Activated T-cell treated with anti-CD3 and anti-CD28 coated beads, Interleukin-2, amount 50 U/mL, for 4 hours (primary cell): ENCODE results near the gene SYT9. TPM values are rescaled to one million over a fixed set of nuclear protein-coding genes. Genes with fewer than 3 reads are reported as not detected.

Experiments
- ATAC-seq, 2 donors: fragments of 200-7000 bp; cut with Tn5 transposase; one replicate each; pipeline ENCODE4 v1.10.0; 2021
- DNase-seq: peaks from one replicate; pipeline ENCODE4 v3.0.0-alpha.2; 2020
- H3K27me3 Mint-ChIP-seq: one replicate; pipeline ENCODE4 v1.8.0; 2021; ENCODE audit warnings: low read depth, mixed read lengths
- H3K36me3 Mint-ChIP-seq: one replicate; pipeline ENCODE4 v1.8.0; 2022; ENCODE audit warnings: mixed read lengths; ENCODE audit not compliant: insufficient read depth
- H3K4me1 Mint-ChIP-seq: one replicate; pipeline ENCODE4 v1.8.0; 2021; ENCODE audit warnings: low read depth, mixed read lengths
- H3K4me3 Mint-ChIP-seq: one replicate; pipeline ENCODE4 v1.8.0; 2021; ENCODE audit warnings: mild to moderate bottlenecking, moderate library complexity, mixed read lengths
- H3K9me3 Mint-ChIP-seq: one replicate; pipeline ENCODE4 v1.8.0; 2021; ENCODE audit warnings: mixed read lengths
- total RNA-seq, 3 donors: library from RNA; stranded (reverse); gene quantifications; one replicate each; pipeline ENCODE4 v1.2.1, GENCODE V29; 2021

Gene SYT9, protein sequence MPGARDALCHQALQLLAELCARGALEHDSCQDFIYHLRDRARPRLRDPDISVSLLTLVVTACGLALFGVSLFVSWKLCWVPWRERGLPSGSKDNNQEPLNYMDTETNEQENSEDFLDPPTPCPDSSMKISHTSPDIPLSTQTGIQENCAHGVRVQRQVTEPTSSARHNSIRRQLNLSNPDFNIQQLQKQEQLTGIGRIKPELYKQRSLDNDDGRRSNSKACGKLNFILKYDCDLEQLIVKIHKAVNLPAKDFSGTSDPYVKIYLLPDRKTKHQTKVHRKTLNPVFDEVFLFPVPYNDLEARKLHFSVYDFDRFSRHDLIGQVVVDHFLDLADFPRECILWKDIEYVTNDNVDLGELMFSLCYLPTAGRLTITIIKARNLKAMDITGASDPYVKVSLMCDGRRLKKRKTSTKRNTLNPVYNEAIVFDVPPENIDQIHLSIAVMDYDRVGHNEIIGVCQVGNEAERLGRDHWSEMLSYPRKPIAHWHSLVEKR
- total RNA-seq: not detected

- Mint-ChIP-seq H3K4me3 (no peak within 1 kb of the TSS), H3K9me3 (no peaks in the 10 kb centered on the region), H3K27me3 (peaks cover 39% of the 10 kb centered on the region), H3K36me3 (no peaks in the 10 kb centered on the region), H3K4me1 (peaks cover 4% of the 10 kb centered on the region)
- ATAC-seq (peak; percentile 73 to 77), DNase-seq (no peak)
Observed at GRCh38 chr11:7251836-7252682, at the start of gene SYT9. Gene SYT9 (plus strand): TSS chr11:7251904. CDS start chr11:7252187, 283 bp downstream.

GRCh38 chr11:7202412-7202811 lies 49.3 kb upstream of the SYT9 start:
- peaks cover 3% of the 10 kb centered on the region for H3K27me3 Mint-ChIP-seq
- H3K9me3 Mint-ChIP-seq: no peaks in the 10 kb centered on the region
- H3K36me3 Mint-ChIP-seq: no peaks in the 10 kb centered on the region
- no peak overlapping the region for H3K4me3 Mint-ChIP-seq
- no peaks in the 10 kb centered on the region for H3K4me1 Mint-ChIP-seq
- ATAC-seq: no peak
- DNase-seq: no peak

DNA sequence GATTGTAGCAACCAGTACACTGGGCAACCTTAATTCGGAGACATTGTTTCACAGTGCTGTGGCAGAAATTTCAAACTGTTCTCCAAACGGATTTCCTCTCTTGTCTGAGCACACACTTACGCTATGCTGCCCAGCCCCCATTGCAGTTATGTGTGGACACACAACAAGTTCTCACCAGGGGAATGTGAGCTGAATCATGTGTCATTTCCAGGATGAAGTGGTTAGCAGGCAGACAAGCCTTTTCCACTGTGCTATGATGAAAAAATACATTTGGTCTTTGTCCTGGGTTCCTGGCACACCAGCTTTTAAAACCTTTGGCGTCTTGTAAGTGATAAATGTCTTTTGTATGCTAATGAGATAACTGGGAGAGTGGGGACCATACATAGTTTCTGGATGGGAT lies 46.9 kb upstream of the SYT9 start:
- no peak for DNase-seq
- no peak for ATAC-seq
- Mint-ChIP-seq H3K36me3 (no peaks in the 10 kb centered on the region), H3K27me3 (peaks cover 3% of the 10 kb centered on the region), H3K9me3 (no peaks in the 10 kb centered on the region), H3K4me3 (no peak overlapping the region), H3K4me1 (no peaks in the 10 kb centered on the region)

DNA sequence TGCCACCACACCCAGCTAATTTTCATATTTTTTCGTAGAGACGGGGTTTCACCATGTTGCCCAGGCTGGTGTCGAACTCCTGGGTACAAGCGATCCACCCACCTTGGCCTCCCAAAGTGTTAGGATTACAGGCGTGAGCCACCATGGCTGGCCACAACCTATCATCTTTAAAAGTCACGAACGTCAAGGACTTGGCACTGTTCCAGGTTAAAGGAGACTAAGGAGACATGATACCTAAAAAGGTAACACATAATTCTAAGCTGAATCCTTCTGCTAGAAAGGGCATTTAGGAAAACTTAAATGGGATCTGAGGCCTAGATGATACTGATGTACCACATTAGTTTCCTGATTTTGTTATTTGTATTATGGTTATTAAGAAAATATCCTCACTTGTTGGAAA lies 43.3 kb upstream of the SYT9 start:
- Mint-ChIP-seq H3K4me3 (no peak overlapping the region), H3K27me3 (peaks cover 10% of the 10 kb centered on the region), H3K9me3 (no peaks in the 10 kb centered on the region), H3K4me1 (no peaks in the 10 kb centered on the region), H3K36me3 (no peaks in the 10 kb centered on the region)
- DNase-seq (no peak), ATAC-seq (no peak)

GRCh38 chr11:7219491-7219890 lies 32.2 kb upstream of the SYT9 start:
- no peak overlapping the region for H3K4me3 Mint-ChIP-seq

GRCh38 chr11:7220636-7221035 lies 31.1 kb upstream of the SYT9 start:
- no peak for DNase-seq
- H3K4me3 Mint-ChIP-seq: no peak overlapping the region
- no peaks in the 10 kb centered on the region for H3K4me1 Mint-ChIP-seq
- no peak for ATAC-seq
- no peaks in the 10 kb centered on the region for H3K36me3 Mint-ChIP-seq
- no peaks in the 10 kb centered on the region for H3K9me3 Mint-ChIP-seq
- peaks cover 13% of the 10 kb centered on the region for H3K27me3 Mint-ChIP-seq

More at GRCh38 chr11:7219491-7219890, 32.2 kb upstream of the SYT9 start:
- DNase-seq (no peak), ATAC-seq (no peak)
- peaks cover 9% of the 10 kb centered on the region for H3K27me3 Mint-ChIP-seq
- H3K36me3 Mint-ChIP-seq: no peaks in the 10 kb centered on the region
- no peaks in the 10 kb centered on the region for H3K9me3 Mint-ChIP-seq
- H3K4me1 Mint-ChIP-seq: no peaks in the 10 kb centered on the region

DNA sequence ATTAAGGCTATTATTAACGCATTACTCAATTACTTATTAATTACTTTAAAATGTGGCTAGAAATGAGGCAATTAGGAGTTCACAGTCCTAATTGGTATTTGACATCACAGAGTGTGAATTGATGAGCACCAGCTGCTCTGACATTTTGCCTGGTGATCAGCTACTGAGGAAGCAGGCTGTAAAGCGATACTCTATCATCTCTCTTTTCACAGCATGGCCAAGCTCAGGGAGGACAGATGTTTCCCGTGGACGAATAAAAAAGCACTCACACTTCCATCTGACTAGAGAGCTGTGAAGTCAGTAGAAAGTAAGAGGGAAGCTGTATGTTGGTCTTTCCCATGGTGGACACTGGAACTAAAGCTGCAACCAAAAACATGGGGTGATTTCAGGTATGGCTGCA lies 29.1 kb upstream of the SYT9 start:
- ATAC-seq (no peak), DNase-seq (no peak)
- Mint-ChIP-seq H3K27me3 (peaks cover 13% of the 10 kb centered on the region), H3K4me1 (no peaks in the 10 kb centered on the region), H3K9me3 (no peaks in the 10 kb centered on the region), H3K4me3 (no peak overlapping the region), H3K36me3 (no peaks in the 10 kb centered on the region)

DNA sequence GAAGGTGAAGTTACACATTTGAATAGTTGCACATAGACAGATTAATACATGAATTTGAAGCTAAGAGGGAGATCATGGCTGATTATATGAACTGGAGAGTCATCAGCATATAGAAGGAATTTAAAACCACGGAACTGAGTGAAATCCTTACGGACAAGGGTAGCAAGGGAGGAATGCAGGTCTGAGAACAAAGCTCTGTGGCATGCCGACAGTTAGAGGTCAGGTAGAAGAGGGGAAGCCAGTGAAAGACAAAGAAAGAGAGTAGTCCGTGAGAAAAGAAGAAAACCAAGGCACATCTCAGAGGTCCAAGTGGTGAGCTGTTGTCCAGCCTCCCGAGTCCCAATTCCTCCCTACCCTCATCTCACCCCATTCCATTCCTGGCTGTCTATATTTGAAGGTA lies 11.8 kb upstream of the SYT9 start:
- no peaks in the 10 kb centered on the region for H3K4me1 Mint-ChIP-seq
- DNase-seq: no peak
- ATAC-seq: no peak
- no peaks in the 10 kb centered on the region for H3K36me3 Mint-ChIP-seq
- H3K4me3 Mint-ChIP-seq: no peak overlapping the region
- no peaks in the 10 kb centered on the region for H3K9me3 Mint-ChIP-seq
- peaks cover 21% of the 10 kb centered on the region for H3K27me3 Mint-ChIP-seq

GRCh38 chr11:7245341-7245740 lies 6.4 kb upstream of the SYT9 start:
- ATAC-seq (no peak), DNase-seq (no peak)
- Mint-ChIP-seq H3K27me3 (peaks cover 8% of the 10 kb centered on the region), H3K4me1 (no peaks in the 10 kb centered on the region), H3K9me3 (no peaks in the 10 kb centered on the region), H3K4me3 (no peak overlapping the region), H3K36me3 (no peaks in the 10 kb centered on the region)

GRCh38 chr11:7246179-7246578 lies 5.5 kb upstream of the SYT9 start:
- Mint-ChIP-seq H3K4me3 (no peak overlapping the region), H3K4me1 (no peaks in the 10 kb centered on the region), H3K36me3 (no peaks in the 10 kb centered on the region), H3K9me3 (no peaks in the 10 kb centered on the region), H3K27me3 (peaks cover 14% of the 10 kb centered on the region)
- DNase-seq (no peak), ATAC-seq (no peak)

- Mint-ChIP-seq H3K4me1 (peaks cover 4% of the 10 kb centered on the region), H3K27me3 (peaks cover 36% of the 10 kb centered on the region), H3K36me3 (no peaks in the 10 kb centered on the region), H3K4me3 (no peak overlapping the region), H3K9me3 (no peaks in the 10 kb centered on the region)
- ATAC-seq: no peak
- no peak for DNase-seq
Observed at GRCh38 chr11:7250166-7250565, 1.5 kb upstream of the SYT9 start.

DNA sequence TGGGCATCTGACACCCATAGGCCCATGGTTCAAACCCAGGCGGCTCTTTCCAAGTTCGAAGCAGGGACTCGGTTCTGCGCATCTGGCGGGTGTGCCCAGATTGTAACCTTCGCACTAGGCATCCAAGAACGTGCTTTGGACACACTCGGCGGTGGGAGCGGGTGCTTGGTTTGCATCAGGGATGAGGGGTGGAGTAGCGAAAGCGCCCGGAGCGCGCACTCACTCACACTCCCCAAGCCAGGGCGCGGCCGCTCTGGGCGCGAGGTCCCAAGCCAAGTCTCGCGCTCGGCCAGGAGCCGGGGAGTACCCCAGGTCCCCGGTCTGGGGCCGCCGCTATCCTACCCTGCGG lies 243 bp upstream of the SYT9 start:
- Mint-ChIP-seq H3K36me3 (no peaks in the 10 kb centered on the region), H3K4me1 (peaks cover 4% of the 10 kb centered on the region), H3K27me3 (peaks cover 39% of the 10 kb centered on the region), H3K9me3 (no peaks in the 10 kb centered on the region), H3K4me3 (no peak overlapping the region)
- DNase-seq (no peak), ATAC-seq (no peak)

- no peak for DNase-seq
- Mint-ChIP-seq H3K36me3 (no peaks in the 10 kb centered on the region), H3K4me3 (no peak overlapping the region), H3K4me1 (peaks cover 4% of the 10 kb centered on the region), H3K9me3 (no peaks in the 10 kb centered on the region), H3K27me3 (peaks cover 39% of the 10 kb centered on the region)
- no peak for ATAC-seq
Observed at GRCh38 chr11:7252683-7253213, 1.0 kb downstream of the SYT9 start.

DNA sequence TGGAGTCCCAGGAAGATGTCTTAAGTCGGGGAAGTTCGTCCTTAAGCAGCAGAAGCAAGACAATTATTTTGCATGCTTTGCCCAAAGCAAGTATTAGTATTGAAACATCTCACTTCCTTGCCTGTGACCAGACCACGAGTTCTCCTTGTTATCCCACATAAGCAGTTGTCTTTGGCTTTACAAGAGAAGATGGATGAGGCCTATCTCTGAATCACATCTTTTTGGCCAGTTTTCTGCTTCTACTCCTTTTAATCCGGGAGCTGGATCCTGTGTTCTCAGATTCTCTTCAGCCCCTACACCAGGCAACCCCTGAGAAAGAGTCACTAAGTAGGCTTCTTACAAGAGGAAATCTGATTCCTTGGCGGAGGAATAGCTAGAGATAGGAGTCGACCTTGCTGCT lies 2.1 kb downstream of the SYT9 start:
- Mint-ChIP-seq H3K27me3 (peaks cover 39% of the 10 kb centered on the region), H3K9me3 (no peaks in the 10 kb centered on the region), H3K36me3 (no peaks in the 10 kb centered on the region), H3K4me1 (peaks cover 4% of the 10 kb centered on the region), H3K4me3 (no peak overlapping the region)
- ATAC-seq: no peak
- DNase-seq: no peak
